ENCODE data around the gene CAPN1. TPM values are rescaled to one million over a fixed set of nuclear protein-coding genes. Genes with fewer than 3 reads are reported as not detected.
A peak's percentile ranks its signal among the peaks of the same experiment; 100 is the strongest.

The CAPN1 gene
- 87.1 and 96.5 TPM in 2 replicates for total RNA-seq

DNA sequence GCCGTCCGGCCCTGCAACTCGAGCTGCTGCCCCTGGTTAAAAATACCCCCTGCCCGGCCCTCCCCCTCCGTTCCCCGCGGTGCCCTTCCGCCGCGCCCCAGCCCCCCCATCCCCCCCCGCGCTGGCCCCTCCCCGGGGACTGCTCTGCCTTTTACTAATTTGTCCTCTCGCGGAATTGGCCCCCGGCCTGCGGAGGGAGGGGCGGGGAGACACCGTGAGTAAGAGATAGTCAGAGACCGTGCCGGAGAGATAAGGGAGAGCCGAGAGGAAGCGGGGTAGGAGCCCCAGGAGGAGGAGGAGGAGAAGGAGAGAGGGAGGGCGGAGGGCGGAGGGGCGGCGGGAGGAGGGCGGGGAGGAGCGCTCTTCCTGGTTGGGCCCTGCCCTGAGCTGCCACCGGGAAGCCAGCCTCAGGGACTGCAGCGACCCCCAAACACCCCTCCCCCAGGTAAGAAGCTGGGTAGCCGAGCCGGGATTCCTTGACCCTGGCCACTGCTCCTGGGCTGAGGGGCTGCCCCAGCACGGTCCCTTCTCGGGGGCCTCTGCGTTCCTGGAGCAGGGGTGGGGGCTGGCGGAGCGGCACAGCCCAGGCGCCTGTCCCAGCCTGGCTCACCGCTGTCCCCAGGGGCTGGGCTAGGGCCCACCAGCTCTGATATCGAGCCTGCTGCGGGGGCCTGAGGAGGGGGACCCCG lies at the start of gene CAPN1:
TSS of gene CAPN1 (plus strand) at position 360 of the 689 bp plus-strand sequence. CDS start 774 bp downstream, outside the sequence.
- intact Hi-C loops (cut with micrococcal nuclease) = loop anchor here (1.0 to 2.0 kb wide), 2 partner anchors 46 to 71 kb away; partner anchors contain the start of gene TM7SF2
- Mint-ChIP-seq H3K9me3 (no peaks in the 10 kb centered on the region), H3K27ac (peak within 1 kb of the TSS; percentile 84)

DNA sequence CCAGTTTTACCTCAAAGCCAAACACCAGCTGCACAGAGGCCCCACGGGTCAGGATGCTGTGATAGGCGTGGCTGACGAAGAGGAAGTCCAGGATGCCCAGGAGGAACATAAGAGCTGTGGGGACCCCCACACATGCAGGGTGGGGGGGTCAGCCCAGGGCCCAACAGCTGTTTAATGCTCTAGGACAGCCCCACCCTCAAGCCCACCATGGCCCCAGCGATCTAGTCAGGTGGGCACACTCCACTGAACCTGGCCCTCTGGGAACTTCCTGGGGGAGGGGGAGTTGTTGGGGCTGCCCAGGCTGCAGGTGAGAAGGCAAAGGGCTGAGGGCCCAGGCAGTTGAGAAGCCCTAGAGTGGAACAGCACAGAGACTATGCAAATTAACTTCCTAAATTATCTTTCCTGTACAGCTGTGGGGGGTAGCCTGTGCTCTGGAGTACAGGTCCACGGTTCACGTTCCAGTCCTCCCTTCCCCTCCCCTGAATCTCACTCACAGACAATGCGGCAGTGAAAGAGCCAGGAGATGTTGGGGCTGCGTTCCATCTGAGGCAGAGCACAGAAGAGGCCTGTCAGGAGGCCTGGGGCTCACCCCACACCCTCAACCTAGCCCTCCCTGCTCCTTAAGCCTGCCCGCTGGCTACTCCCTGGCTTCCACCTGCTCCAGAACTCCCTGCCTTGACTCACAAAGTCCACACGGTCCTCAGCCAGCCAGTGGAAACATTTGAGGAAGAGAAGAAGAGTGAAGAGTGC lies 49.3 kb upstream of the CAPN1 start:
- no peaks in the 10 kb centered on the region for H3K9me3 Mint-ChIP-seq
- peak overlapping the region; percentile 97 for H3K27ac Mint-ChIP-seq
- H3K36me3 Mint-ChIP-seq (ENCODE audit: low read depth) = peaks cover 29% of the 10 kb centered on the region
- H3K27me3 Mint-ChIP-seq = no peaks in the 10 kb centered on the region
- intact Hi-C loops (cut with micrococcal nuclease) = no loop called here
- peak overlapping the region; percentile 92 for H3K4me3 Mint-ChIP-seq
- peaks cover 31% of the 10 kb centered on the region for H3K4me1 Mint-ChIP-seq
- no peak for DNase-seq

More for the DNA sequence above, at the start of gene CAPN1:
- DNase-seq = peak; percentile 93
- peaks cover 8% of the 10 kb centered on the region for H3K27me3 Mint-ChIP-seq
- peaks cover 13% of the 10 kb centered on the region for H3K4me1 Mint-ChIP-seq
- peak within 1 kb of the TSS; percentile 85 for H3K4me3 Mint-ChIP-seq
- peaks cover 9% of the 10 kb centered on the region for H3K36me3 Mint-ChIP-seq (ENCODE audit: low read depth)

DNA sequence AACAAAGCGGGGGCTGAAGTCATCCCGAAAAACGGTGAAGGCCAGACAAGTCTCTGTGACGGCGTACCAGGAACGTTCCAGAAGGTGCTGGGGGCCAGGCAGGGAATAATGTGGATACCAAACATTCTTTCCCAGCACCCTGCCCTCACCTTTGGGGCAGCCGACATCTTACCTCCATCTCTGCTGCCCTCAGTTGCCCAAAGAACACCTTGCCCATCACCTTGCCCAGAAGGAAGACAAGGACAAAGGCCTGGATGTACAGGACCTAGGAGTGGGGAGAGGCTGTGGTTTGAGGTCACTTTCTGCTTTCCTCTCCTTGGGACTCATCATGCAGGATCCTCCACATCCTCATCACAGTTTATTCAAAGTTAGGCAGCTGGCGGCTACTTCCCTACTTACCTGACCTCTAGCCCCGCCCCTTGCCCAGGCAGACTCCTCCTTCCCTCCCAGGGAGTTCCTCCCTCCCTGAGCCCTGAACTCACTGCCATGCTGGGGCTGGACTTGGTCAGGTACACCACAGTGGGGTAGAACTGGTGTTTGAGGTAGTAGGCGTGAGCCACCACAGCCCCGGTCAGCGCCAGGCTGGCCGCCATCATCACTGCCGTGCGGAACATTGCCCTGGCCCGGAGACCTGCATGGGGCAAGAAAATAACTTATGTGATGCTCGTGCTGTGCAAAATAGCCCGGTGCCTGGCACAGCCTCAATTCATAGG lies 48.6 kb upstream of the CAPN1 start:
- H3K4me3 Mint-ChIP-seq = peak overlapping the region; percentile 92
- H3K27ac Mint-ChIP-seq = peak overlapping the region; percentile 97
- DNase-seq = peak; percentile 87
- peaks cover 28% of the 10 kb centered on the region for H3K36me3 Mint-ChIP-seq (ENCODE audit: low read depth)
- no peaks in the 10 kb centered on the region for H3K9me3 Mint-ChIP-seq
- intact Hi-C loops (cut with micrococcal nuclease) = no loop called here
- no peaks in the 10 kb centered on the region for H3K27me3 Mint-ChIP-seq
- peaks cover 31% of the 10 kb centered on the region for H3K4me1 Mint-ChIP-seq

DNA sequence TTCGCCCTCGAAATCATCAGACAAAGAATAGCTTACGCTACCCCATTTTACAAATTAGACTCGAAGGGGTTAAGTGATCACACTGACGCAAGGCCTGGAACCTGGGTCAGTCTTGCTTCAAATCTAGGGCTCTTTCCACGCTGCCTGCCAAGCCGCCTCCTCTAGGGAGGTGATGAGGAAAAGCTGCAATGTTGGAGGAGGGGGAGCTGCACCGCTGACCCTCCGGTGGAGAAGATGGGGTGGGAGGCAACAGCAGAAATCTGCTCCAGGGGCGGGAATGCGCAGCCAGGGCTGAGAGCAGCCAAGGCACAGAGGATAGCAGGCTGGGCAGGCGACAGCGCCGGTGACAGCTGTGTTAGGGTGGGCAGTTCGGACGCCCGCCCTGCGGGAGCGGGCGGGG lies 48.0 kb upstream of the CAPN1 start:
- Mint-ChIP-seq H3K4me3 (peak overlapping the region; percentile 92), H3K27me3 (no peaks in the 10 kb centered on the region), H3K36me3 (ENCODE audit: low read depth) (peaks cover 25% of the 10 kb centered on the region), H3K4me1 (peaks cover 31% of the 10 kb centered on the region), H3K27ac (peak overlapping the region; percentile 97), H3K9me3 (no peaks in the 10 kb centered on the region)
- intact Hi-C loops (cut with micrococcal nuclease) = loop anchor here (1.0 kb wide), 2 partner anchors 11 to 16 kb away; partner anchors contain the start of genes FAU, MRPL49 and ZNHIT2
- peak; percentile 73 for DNase-seq

DNA sequence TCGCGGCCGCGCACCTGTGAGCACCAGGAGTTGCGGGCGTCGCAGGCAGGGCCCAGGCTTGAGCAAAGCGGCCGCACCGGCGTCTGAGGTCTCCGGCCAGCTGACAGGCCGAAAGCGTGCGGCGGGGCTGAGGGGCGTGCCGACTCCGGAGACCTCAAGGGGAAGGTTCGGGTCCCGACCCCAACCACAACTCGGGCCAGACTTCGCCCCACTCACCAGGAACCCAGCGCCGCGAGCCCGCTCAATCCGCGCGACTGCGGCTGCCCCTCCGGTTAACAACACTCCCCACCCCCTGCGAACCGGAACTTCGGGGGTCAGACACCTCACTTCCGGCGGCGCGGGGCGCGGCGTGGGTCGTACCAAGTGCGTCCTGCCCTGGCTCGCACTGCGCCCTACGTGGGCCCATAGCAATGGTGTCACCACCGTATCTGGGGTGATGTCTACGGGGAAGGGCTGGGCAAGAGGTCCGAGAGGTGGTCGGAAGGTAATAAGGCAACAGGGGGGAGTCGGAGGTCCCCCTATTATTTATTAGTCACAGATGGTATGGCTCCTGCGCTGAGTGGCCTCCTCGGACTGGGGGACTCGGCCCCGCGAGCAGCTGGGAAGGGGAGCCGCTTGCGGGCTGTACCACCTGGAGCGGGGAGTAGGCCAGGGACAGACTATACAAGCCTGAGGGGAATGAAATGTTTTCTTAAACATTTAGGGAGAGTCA lies 47.3 kb upstream of the CAPN1 start, which contains the start of gene SYVN1:
TSS of gene SYVN1 (minus strand) at position 280 of the 712 bp plus-strand sequence. CDS start 918 bp downstream, outside the sequence.
- Mint-ChIP-seq H3K27me3 (no peaks in the 10 kb centered on the region), H3K9me3 (no peaks in the 10 kb centered on the region), H3K4me1 (peaks cover 31% of the 10 kb centered on the region), H3K4me3 (peak within 1 kb of the TSS; percentile 92), H3K27ac (peak within 1 kb of the TSS; percentile 97), H3K36me3 (ENCODE audit: low read depth) (peaks cover 21% of the 10 kb centered on the region)
- intact Hi-C loops (cut with micrococcal nuclease) = loop anchor here (1.0 kb wide), 2 partner anchors 12 to 17 kb away; partner anchors contain the start of genes FAU, MRPL49 and ZNHIT2
- peak; percentile 98 for DNase-seq

DNA sequence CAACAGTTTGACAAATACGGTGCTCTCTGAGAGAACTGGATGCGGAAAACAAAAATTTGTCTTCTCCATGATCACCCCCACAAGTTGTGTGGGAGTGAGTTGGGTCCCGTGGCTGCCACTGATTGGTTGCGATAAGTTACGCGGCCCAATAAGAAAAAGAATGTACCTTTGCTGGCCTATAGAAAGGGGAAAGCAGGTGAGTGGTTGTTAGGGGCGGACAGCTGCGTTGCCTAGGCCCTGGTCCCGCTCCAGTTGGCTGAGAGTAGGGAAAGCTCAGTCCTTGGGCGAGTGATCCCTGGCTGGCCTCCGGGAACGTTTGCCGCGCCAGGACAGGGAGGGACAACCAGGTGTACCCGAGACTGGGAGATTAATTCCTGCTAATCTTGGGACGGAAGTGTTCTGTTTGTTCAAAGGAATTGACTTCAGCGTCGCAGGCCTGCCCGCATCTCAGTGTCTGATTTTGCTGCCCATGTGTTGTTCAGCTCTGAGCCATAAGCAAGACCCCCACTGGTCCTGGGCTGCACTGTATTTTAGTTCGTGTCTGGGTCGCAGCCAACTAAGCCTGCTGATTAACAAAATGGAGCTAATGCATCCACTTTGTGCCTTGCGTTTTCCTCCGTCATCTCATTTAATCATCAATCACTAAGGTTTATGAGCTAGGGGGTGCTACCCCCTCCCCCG lies 46.6 kb upstream of the CAPN1 start:
- no peaks in the 10 kb centered on the region for H3K9me3 Mint-ChIP-seq
- intact Hi-C loops (cut with micrococcal nuclease) = loop anchor here (1.0 kb wide), 3 partner anchors 13 to 46 kb away; partner anchors contain the start of genes CAPN1, FAU, MRPL49 and ZNHIT2

DNA sequence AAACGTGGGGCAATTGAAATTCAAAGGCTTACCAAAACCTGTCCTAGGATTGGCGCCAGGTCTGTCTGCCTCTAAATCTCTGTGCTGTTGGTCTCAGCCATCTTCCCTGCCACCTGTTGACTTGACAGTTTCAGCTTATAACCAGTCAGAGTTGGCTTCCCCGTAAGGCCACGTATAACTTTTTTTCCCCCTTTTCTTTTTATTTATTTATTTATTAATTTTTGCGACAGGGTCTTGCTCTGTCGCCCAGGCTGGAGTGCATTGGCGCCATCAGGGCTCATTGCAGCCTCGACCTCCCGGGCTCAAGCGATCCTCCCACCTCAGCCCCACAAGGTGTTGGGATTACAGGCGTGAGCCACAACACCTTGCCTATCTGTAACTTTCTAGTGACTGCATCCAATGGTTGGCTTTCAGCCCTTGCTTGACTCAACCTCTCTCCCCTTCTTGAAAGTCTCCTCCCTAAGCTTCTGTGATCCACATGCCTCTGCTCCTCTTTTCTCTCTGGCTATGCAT lies 46.0 kb upstream of the CAPN1 start:
- intact Hi-C loops (cut with micrococcal nuclease) = loop anchor here (1.0 kb wide), 1 partner anchor 46 kb away; the partner anchor contains the start of gene CAPN1
- no peaks in the 10 kb centered on the region for H3K9me3 Mint-ChIP-seq
- H3K4me3 Mint-ChIP-seq = peak overlapping the region; percentile 92
- peaks cover 14% of the 10 kb centered on the region for H3K36me3 Mint-ChIP-seq (ENCODE audit: low read depth)
- H3K4me1 Mint-ChIP-seq = peaks cover 31% of the 10 kb centered on the region
- H3K27me3 Mint-ChIP-seq = peaks cover 6% of the 10 kb centered on the region
- peak overlapping the region; percentile 97 for H3K27ac Mint-ChIP-seq
- DNase-seq = no peak

More for the DNA sequence above, 46.6 kb upstream of the CAPN1 start:
- H3K27ac Mint-ChIP-seq = peak overlapping the region; percentile 97
- peak overlapping the region; percentile 92 for H3K4me3 Mint-ChIP-seq
- H3K27me3 Mint-ChIP-seq = peaks cover 3% of the 10 kb centered on the region
- peaks cover 31% of the 10 kb centered on the region for H3K4me1 Mint-ChIP-seq
- H3K36me3 Mint-ChIP-seq (ENCODE audit: low read depth) = peaks cover 20% of the 10 kb centered on the region
- peak; percentile 96 for DNase-seq

DNA sequence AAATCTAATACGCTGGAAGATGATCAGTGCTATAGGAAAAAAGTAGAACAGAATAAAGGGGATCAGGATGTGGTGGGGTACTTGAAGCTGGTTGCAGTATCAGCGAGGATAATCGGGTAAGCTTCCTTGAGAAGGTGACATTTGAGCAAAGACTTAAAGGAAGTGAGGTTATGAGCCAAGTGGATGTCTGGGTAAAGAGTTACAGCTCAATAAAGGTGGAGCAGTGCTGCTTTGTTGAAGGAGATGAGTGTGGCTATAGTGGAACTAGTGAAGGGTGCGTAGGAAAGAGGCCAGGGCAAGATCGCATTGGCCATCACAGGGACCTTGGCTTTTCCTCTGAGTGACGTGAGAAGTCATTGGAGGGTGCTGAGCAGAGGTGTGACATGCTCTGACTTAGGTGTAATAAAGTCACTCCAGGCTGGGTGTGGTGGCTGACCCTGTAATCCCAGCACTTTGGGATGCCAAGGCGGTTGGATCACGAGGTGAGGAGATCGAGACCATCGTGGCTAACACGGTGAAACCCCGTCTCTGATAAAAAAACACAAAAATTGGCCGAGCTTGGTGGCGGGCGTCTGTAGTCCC lies 45.1 kb upstream of the CAPN1 start:
- Mint-ChIP-seq H3K27ac (peak overlapping the region; percentile 73), H3K36me3 (ENCODE audit: low read depth) (peaks cover 8% of the 10 kb centered on the region), H3K4me1 (peaks cover 28% of the 10 kb centered on the region), H3K27me3 (peaks cover 13% of the 10 kb centered on the region), H3K4me3 (no peak overlapping the region), H3K9me3 (no peaks in the 10 kb centered on the region)
- intact Hi-C loops (cut with micrococcal nuclease) = no loop called here
- DNase-seq = no peak

DNA sequence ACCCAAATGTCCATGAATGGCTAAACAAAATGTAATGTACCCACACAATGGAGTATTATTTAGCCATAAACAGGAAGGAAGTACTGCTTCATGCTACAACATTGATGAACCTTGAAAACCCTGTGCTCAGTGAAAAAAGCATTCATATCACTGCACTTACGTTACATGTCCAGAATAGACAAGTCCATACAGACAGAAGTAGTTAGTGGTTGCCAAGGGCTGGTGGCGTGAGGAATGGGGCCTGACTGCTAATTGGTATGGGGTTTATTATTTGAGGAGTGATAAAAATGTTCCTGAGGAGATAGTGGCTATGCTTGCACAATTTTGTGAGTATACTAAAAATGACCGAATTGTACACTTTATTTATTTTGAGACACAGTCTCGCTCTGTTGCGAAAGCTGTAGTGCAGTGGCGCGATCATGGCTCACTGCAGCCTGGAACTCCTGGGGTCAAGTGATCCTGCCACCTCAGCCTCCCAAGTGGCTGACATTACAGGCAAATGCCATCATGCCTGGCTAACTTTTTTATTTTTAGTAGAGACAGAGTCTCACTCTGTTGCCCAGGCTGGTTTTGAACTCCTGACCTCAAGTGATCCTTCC lies 39.7 kb upstream of the CAPN1 start:
- intact Hi-C loops (cut with micrococcal nuclease) = no loop called here
- no peaks in the 10 kb centered on the region for H3K36me3 Mint-ChIP-seq (ENCODE audit: low read depth)
- H3K27me3 Mint-ChIP-seq = peaks cover 26% of the 10 kb centered on the region
- no peaks in the 10 kb centered on the region for H3K4me1 Mint-ChIP-seq
- DNase-seq = no peak
- H3K27ac Mint-ChIP-seq = no peak overlapping the region
- no peak overlapping the region for H3K4me3 Mint-ChIP-seq
- no peaks in the 10 kb centered on the region for H3K9me3 Mint-ChIP-seq

DNA sequence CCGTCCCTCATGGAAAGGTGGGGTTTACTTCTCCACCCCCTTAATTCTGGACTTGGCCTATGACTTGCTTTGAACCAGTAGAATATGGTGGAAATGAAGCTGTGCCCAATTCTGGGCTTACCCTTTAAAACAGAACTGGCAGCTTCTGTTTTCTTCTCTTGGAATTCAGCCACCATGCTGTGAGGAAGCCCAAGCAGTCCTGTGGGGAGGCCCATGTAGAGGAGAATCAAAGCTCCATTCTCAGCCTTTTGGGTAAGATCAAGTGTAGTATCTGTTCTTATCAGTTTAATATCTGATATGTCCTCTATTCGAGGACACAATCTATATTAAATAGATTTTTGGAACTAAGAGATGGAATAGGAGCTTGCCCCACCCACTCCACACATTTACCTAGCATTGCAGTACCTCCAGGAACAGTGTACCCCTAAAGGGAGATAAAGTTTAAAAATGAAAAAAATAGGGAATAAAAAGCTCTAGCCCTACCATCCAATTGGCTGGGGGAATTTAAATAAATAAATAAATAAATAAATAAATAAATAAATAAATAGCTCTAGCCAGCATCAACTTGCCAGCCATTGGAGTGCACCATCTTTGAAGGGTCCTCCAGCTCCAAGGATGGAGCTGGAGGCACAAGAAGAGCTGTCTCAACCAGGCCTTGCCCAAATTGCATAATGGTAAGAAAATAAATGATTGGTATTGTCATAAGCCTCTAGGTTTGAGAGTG lies 34.2 kb upstream of the CAPN1 start:
- Mint-ChIP-seq H3K27ac (no peak overlapping the region), H3K9me3 (no peaks in the 10 kb centered on the region), H3K36me3 (ENCODE audit: low read depth) (no peaks in the 10 kb centered on the region), H3K4me1 (peaks cover 9% of the 10 kb centered on the region), H3K4me3 (no peak overlapping the region), H3K27me3 (peaks cover 15% of the 10 kb centered on the region)
- DNase-seq = no peak
- intact Hi-C loops (cut with micrococcal nuclease) = no loop called here

DNA sequence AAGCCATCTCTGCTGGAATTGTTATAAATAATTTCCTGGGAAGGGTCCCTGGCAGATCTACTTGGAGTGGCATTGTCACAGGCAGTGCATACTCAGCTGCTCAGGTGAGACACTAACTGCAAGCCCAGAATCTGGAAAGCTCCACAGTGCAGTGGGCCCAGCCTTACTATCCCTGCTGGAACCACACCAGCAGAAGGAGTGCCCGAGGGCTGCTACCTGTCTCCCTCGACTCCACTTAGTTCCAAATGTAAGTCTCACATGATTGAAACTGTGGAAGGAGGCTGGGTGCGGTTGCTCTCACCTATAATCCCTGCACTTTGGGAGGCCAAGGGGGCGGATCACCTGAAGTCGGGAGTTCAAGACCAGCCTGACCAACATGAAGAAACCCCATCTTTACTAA lies 33.1 kb upstream of the CAPN1 start:
- H3K4me3 Mint-ChIP-seq = no peak overlapping the region
- no peak overlapping the region for H3K27ac Mint-ChIP-seq
- intact Hi-C loops (cut with micrococcal nuclease) = no loop called here
- peak; percentile 54 for DNase-seq
- peaks cover 11% of the 10 kb centered on the region for H3K4me1 Mint-ChIP-seq
- no peaks in the 10 kb centered on the region for H3K9me3 Mint-ChIP-seq
- H3K27me3 Mint-ChIP-seq = peaks cover 21% of the 10 kb centered on the region
- no peaks in the 10 kb centered on the region for H3K36me3 Mint-ChIP-seq (ENCODE audit: low read depth)
